Measurements from ENCODE around the gene FAM53C.
A peak's percentile ranks its signal among the peaks of the same experiment; 100 is the strongest.
"Not testable (repeated sequence)": the region's sequence is repeated elsewhere in the genome, so short reads cannot be mapped to it uniquely, and the experiment has no call there.

FAM53C gene

GRCh38 chr5:138337685-138338410 is at the start of gene FAM53C:
TSS of gene FAM53C (plus strand) at chr5:138338266. CDS start at chr5:138341336, 3,070 bp downstream.
- peak; percentile 92 for DNase-seq (ENCODE audit: low read depth, low spot score)

GRCh38 chr5:138289296-138289695 is 48.8 kb upstream of the FAM53C start:
- DNase-seq (ENCODE audit: low read depth, low spot score) = no peak

GRCh38 chr5:138303372-138303771 is 34.7 kb upstream of the FAM53C start:
- no peak for DNase-seq (ENCODE audit: low read depth, low spot score)

GRCh38 chr5:138305797-138306196 is 32.3 kb upstream of the FAM53C start:
- DNase-seq (ENCODE audit: low read depth, low spot score) = no peak

- DNase-seq (ENCODE audit: low read depth, low spot score) = no peak
Observed at GRCh38 chr5:138315751-138316278, 22.3 kb upstream of the FAM53C start.

- DNase-seq (ENCODE audit: low read depth, low spot score) = no peak
Observed at GRCh38 chr5:138316355-138316754, 21.7 kb upstream of the FAM53C start.

GRCh38 chr5:138318211-138318610 is 19.9 kb upstream of the FAM53C start:
- DNase-seq (ENCODE audit: low read depth, low spot score) = not testable (repeated sequence)

- no peak for DNase-seq (ENCODE audit: low read depth, low spot score)
Observed at GRCh38 chr5:138330813-138331448, 7.1 kb upstream of the FAM53C start.

GRCh38 chr5:138331449-138332368 is 6.4 kb upstream of the FAM53C start, which contains the start of gene CDC25C:
TSS of gene CDC25C (minus strand) at chr5:138331804. CDS start at chr5:138331180, 624 bp downstream.
- peak; percentile 99 for DNase-seq (ENCODE audit: low read depth, low spot score)

- no peak for DNase-seq (ENCODE audit: low read depth, low spot score)
Observed at GRCh38 chr5:138334867-138335447, 3.1 kb upstream of the FAM53C start.

GRCh38 chr5:138336952-138337684 is 948 bp upstream of the FAM53C start:
- DNase-seq (ENCODE audit: low read depth, low spot score) = no peak

- no peak for DNase-seq (ENCODE audit: low read depth, low spot score)
Observed at GRCh38 chr5:138338411-138339090, 485 bp downstream of the FAM53C start.

GRCh38 chr5:138339091-138339456 is 1.0 kb downstream of the FAM53C start:
- DNase-seq (ENCODE audit: low read depth, low spot score) = no peak

GRCh38 chr5:138339464-138339863 is 1.4 kb downstream of the FAM53C start:
- no peak for DNase-seq (ENCODE audit: low read depth, low spot score)

GRCh38 chr5:138340008-138340407 is 1.9 kb downstream of the FAM53C start:
- DNase-seq (ENCODE audit: low read depth, low spot score) = no peak

- no peak for DNase-seq (ENCODE audit: low read depth, low spot score)
Observed at GRCh38 chr5:138344887-138345622, 7.0 kb downstream of the FAM53C start.

GRCh38 chr5:138346889-138347288 is 8.8 kb downstream of the FAM53C start:
- no peak for DNase-seq (ENCODE audit: low read depth, low spot score)

GRCh38 chr5:138349852-138350562 is 11.9 kb downstream of the FAM53C start:
- no peak for DNase-seq (ENCODE audit: low read depth, low spot score)

- no peak for DNase-seq (ENCODE audit: low read depth, low spot score)
Observed at GRCh38 chr5:138350563-138350890, 12.5 kb downstream of the FAM53C start.
